Endothelial cell of umbilical vein (primary cell): ENCODE measurements around the gene SPOP. TPM values are rescaled to one million over a fixed set of nuclear protein-coding genes. Genes with fewer than 3 reads are reported as not detected.

ENCODE experiments used
- BruUV-seq: library from RNA; stranded (reverse); fragments of 400-500 nt; replicated peaks from 2 replicates; lab custom pipeline; 2021; lab: Mats Ljungman, UMichigan
- CTCF ChIA-PET: fragments of 300-600, 350-600 bp; sonication (Branson Sonifier 250); formaldehyde crosslinking; loops from one replicate; lab custom pipeline; 2021; ENCODE audit warnings: antibody characterized with exemption, inconsistent platforms; lab: Charles Lee
- POLR2A ChIA-PET: fragments of 300-600, 350-600 bp; sonication (Branson Sonifier 250); formaldehyde crosslinking; loops from one replicate; lab custom pipeline; 2021; ENCODE audit warnings: antibody characterized with exemption, inconsistent platforms; lab: Charles Lee
- DNase-seq: peaks from one replicate; pipeline ENCODE4 v3.0.0-alpha.2; 2011; ENCODE audit warnings: low read depth, low spot score
- FAIRE-seq: peaks from 2 replicates; lab custom pipeline; 2011; peaks lifted over from hg19 to GRCh38; lab: Jason Lieb, UNC
- H2AFZ ChIP-seq: 2 replicates; pipeline ENCODE4 v1.6.0; 2012; ENCODE audit warnings: low read depth, low read length, control low read depth, inconsistent platforms
- H3K27ac ChIP-seq: 2 replicates; pipeline ENCODE4 v1.5.1; 2011; ENCODE audit warnings: low read depth, mild to moderate bottlenecking, control low read depth, low read length, moderate library complexity; ENCODE audit not compliant: insufficient read depth
- H3K27me3 ChIP-seq, 2 experiments: 2 replicates each; pipeline versions ENCODE4 v1.6.0 to v1.6.1; 2011; ENCODE audit warnings: low read length in 2 of 2, mixed read lengths in 1 of 2; ENCODE audit not compliant: control insufficient read depth in 2 of 2, insufficient read depth in 2 of 2
- H3K36me3 ChIP-seq, 2 experiments: 2 replicates in 1 of 2; 3 replicates in 1 of 2; pipeline ENCODE4 v1.5.1; 2011; ENCODE audit warnings: low read length in 2 of 2, mild to moderate bottlenecking in 1 of 2, moderate library complexity in 1 of 2; ENCODE audit not compliant: control insufficient read depth in 2 of 2, insufficient read depth in 2 of 2; ENCODE audit errors: extremely low read depth in 1 of 2
- H3K4me1 ChIP-seq: 3 replicates; pipeline ENCODE4 v1.5.1; 2011; ENCODE audit warnings: mild to moderate bottlenecking, low read length; ENCODE audit not compliant: control insufficient read depth, insufficient read depth; ENCODE audit errors: extremely low read depth
- H3K4me2 ChIP-seq: 2 replicates; pipeline ENCODE4 v1.6.1; 2011; ENCODE audit warnings: low read length, control low read depth, mixed read lengths; ENCODE audit not compliant: insufficient read depth
- H3K4me3 ChIP-seq, 3 experiments: fragments of 200-600 bp in 1 of 3; sonication (generic), shearing (Covaris generic) in 1 of 3; replicated peaks in 1 of 3; 2 replicates each; pipeline ENCODE4 v1.5.1; 2011 to 2016; ENCODE audit warnings: control low read depth in 3 of 3, low read length in 3 of 3, mild to moderate bottlenecking in 2 of 3, inconsistent platforms in 1 of 3, low read depth in 1 of 3, moderate library complexity in 1 of 3; ENCODE audit not compliant: insufficient read depth in 1 of 3
- H3K79me2 ChIP-seq: 2 replicates; pipeline ENCODE4 v1.6.0; 2012; ENCODE audit warnings: low read length, inconsistent platforms; ENCODE audit not compliant: control insufficient read depth, insufficient read depth
- H3K9ac ChIP-seq: replicated peaks from 2 replicates; pipeline ENCODE3; 2011; ENCODE audit warnings: low read length, control low read depth; ENCODE audit not compliant: insufficient read depth; ENCODE audit errors: extremely low read depth
- H3K9me1 ChIP-seq: replicated peaks from 3 replicates; pipeline ENCODE4 v1.6.0; 2011; ENCODE audit warnings: mild to moderate bottlenecking, low read length; ENCODE audit not compliant: control insufficient read depth, insufficient read depth; ENCODE audit errors: extremely low read depth
- H3K9me3 ChIP-seq: replicated peaks from 2 replicates; pipeline ENCODE4 v1.5.1; 2012; ENCODE audit warnings: low read length, inconsistent platforms; ENCODE audit not compliant: control insufficient read depth, insufficient read depth
- H4K20me1 ChIP-seq: replicated peaks from 2 replicates; pipeline ENCODE3; 2011; ENCODE audit warnings: mild to moderate bottlenecking, low read length; ENCODE audit not compliant: control insufficient read depth, insufficient read depth; ENCODE audit errors: extremely low read depth
- EZH2 ChIP-seq: IDR thresholded peaks from 2 replicates; pipeline ENCODE4 v1.6.1; 2012; ENCODE audit warnings: borderline replicate concordance, low read depth, mild to moderate bottlenecking, moderate library complexity, low read length, inconsistent platforms; ENCODE audit not compliant: severe bottlenecking
- FOS ChIP-seq: IDR thresholded peaks from 2 replicates; pipeline ENCODE4 v1.6.1; 2011; ENCODE audit warnings: mild to moderate bottlenecking, low read length, moderate library complexity, borderline replicate concordance; ENCODE audit not compliant: insufficient read depth
- GATA2 ChIP-seq: IDR thresholded peaks from 2 replicates; pipeline ENCODE4 v1.7.0; 2011; ENCODE audit warnings: low read depth, mild to moderate bottlenecking, moderate library complexity, mixed read lengths, low read length; ENCODE audit not compliant: insufficient read length, insufficient read depth
- JUN ChIP-seq: IDR thresholded peaks from 2 replicates; pipeline ENCODE4 v1.6.1; 2011; ENCODE audit warnings: borderline replicate concordance, low read depth; ENCODE audit not compliant: insufficient read length, insufficient read depth
- MYC ChIP-seq: IDR thresholded peaks from one replicate; pipeline ENCODE4 v1.6.1; 2011; ENCODE audit warnings: mild to moderate bottlenecking, low read depth, low read length
- POLR2A ChIP-seq: IDR thresholded peaks from 2 replicates; pipeline ENCODE4 v1.6.1; 2012; ENCODE audit warnings: low read depth, mild to moderate bottlenecking, control low read depth, low read length
- POLR2AphosphoS5 ChIP-seq: IDR thresholded peaks from 2 replicates; pipeline ENCODE4 v1.6.1; 2012; ENCODE audit warnings: low read depth, mild to moderate bottlenecking, control low read depth, low read length, moderate library complexity; ENCODE audit not compliant: insufficient read depth
- dilution Hi-C: fragments of 300-500 bp; cut with MboI; formaldehyde crosslinking; loops from one replicate; pipeline ENCODE4 v1.15.0; 2019; ENCODE audit warnings: low sequenced_read_pairs; ENCODE audit not compliant: extremely low pct_ligation_motif_present
- intact Hi-C: fragments of 100-400 bp; cut with micrococcal nuclease; formaldehyde crosslinking; loops from one replicate; pipeline ENCODE4 v1.10.0; 2022
- polyA plus RNA-seq, 4 experiments: library from polyadenylated mRNA; depleted of rRNA in 3 of 4; stranded (reverse) in 3 of 4; unstranded in 1 of 4; fragments of >200 nt; gene quantifications; 2 replicates each; pipeline versions ENCODE4 v1.2.1 to v1.2.3, GENCODE V29; 2011 to 2012; ENCODE audit warnings: missing spikeins in 1 of 4
- total RNA-seq: library from RNA; stranded (reverse); gene quantifications from 2 replicates; pipeline ENCODE4 v1.2.3, GENCODE V29; 2021
- TF ChIP-seq, protein P1 (sequence below), 2 donors: IDR thresholded peaks; 1 replicate in 1 of 2; 2 replicates in 1 of 2; pipeline ENCODE4 v1.5.1; 2011; ENCODE audit warnings: low read length in 2 of 2, mild to moderate bottlenecking in 2 of 2, moderate library complexity in 2 of 2, control low read depth in 1 of 2, inconsistent platforms in 1 of 2, low read depth in 1 of 2; ENCODE audit not compliant: insufficient read depth in 1 of 2; ENCODE audit errors: extremely low read depth in 1 of 2
- TF ChIP-seq, protein P2 (sequence below): IDR thresholded peaks from 2 replicates; pipeline ENCODE4 v1.6.1; 2011; ENCODE audit not compliant: insufficient read depth, insufficient read length

Gene SPOP
- total and polyA plus RNA-seq, 2 donors (not counting 3 experiments of a cell fraction or from before 2014, with no cell fraction given) = 46.9 to 61.0 TPM

DNA sequence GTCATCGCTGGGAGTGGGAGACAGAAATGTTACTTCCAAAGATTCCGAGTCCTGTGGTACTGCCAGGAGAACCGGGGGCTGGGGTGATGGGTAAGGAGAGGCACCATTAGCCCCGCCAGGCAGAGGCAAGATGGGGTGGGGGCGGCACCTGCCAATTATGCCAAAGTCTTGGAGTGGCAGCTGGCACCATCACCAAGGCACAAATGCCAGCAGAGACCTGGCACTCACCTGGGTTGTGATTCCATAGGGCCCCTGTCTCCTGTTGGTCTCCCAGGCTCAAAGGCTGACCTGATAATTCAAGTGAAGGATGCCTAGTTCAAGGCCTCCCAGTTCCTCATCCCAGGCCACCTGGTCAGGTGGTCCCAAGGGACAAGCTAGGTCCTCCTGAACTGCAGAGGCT, 94.7 kb downstream of the SPOP start:
- no peaks in the 10 kb centered on the region for H3K79me2 ChIP-seq
- ChIA-PET CTCF (interaction anchor here (1.0 to 2.8 kb wide), 4 partner anchors 13 to 370 kb away, joined by 3 to 10 read pairs (median 6); no protein-coding TSS in a partner anchor), POLR2A (no interaction called here)
- H3K36me3 ChIP-seq = no peaks in the 10 kb centered on the region
- H3K4me1 ChIP-seq = peaks cover 6% of the 10 kb centered on the region
- H3K9ac ChIP-seq = no peak overlapping the region
- H3K27me3 ChIP-seq = no peaks in the 10 kb centered on the region
- intact Hi-C loops = no loop called here
- H3K4me3 ChIP-seq = no peak overlapping the region
- no TSS peak for BruUV-seq
- no peaks in the 10 kb centered on the region for H3K9me1 ChIP-seq
- dilution Hi-C loops = no loop called here
- H3K9me3 ChIP-seq = no peaks in the 10 kb centered on the region
- DNase-seq (no peak), FAIRE-seq (no peak)
- H4K20me1 ChIP-seq = no peaks in the 10 kb centered on the region
- no peak overlapping the region for H3K4me2 ChIP-seq
- TF ChIP-seq JUN = no peak
- TF ChIP-seq GATA2 = no peak
- TF ChIP-seq POLR2AphosphoS5 = no peak
- TF ChIP-seq EZH2 = no peak
- TF ChIP-seq, protein P1, sequence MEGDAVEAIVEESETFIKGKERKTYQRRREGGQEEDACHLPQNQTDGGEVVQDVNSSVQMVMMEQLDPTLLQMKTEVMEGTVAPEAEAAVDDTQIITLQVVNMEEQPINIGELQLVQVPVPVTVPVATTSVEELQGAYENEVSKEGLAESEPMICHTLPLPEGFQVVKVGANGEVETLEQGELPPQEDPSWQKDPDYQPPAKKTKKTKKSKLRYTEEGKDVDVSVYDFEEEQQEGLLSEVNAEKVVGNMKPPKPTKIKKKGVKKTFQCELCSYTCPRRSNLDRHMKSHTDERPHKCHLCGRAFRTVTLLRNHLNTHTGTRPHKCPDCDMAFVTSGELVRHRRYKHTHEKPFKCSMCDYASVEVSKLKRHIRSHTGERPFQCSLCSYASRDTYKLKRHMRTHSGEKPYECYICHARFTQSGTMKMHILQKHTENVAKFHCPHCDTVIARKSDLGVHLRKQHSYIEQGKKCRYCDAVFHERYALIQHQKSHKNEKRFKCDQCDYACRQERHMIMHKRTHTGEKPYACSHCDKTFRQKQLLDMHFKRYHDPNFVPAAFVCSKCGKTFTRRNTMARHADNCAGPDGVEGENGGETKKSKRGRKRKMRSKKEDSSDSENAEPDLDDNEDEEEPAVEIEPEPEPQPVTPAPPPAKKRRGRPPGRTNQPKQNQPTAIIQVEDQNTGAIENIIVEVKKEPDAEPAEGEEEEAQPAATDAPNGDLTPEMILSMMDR (IDR thresholded peaks at IDR 0.05; ENCODE audit: extremely low read depth in 1 of 2, insufficient read depth in 1 of 2, low read depth in 1 of 2, low read length in 2 of 2) = no peak
- no peak for TF ChIP-seq POLR2A
- TF ChIP-seq FOS = no peak
- TF ChIP-seq, protein P2, sequence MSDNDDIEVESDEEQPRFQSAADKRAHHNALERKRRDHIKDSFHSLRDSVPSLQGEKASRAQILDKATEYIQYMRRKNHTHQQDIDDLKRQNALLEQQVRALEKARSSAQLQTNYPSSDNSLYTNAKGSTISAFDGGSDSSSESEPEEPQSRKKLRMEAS = no peak
- no peak for TF ChIP-seq MYC
- H3K27ac ChIP-seq = no peak overlapping the region
- H2AFZ ChIP-seq = no peak overlapping the region
